DOHH2 (cell line): ENCODE measurements around the gene COL26A1.

Experiments
- H3F3A ChIP-seq: fragments of 200-600 bp; sonication (generic), shearing (Covaris generic); 2 replicates; pipeline ENCODE4 v1.6.0; 2016; ENCODE audit warnings: antibody characterized with exemption, mild to moderate bottlenecking; ENCODE audit not compliant: control insufficient read depth, insufficient read depth
- H3K27ac ChIP-seq: fragments of 200-600 bp; sonication (generic); 2 replicates; pipeline ENCODE4 v1.5.1; 2014; ENCODE audit warnings: low read depth, mild to moderate bottlenecking, low read length, moderate library complexity
- H3K27me3 ChIP-seq: fragments of 200-600 bp; sonication (generic); 2 replicates; pipeline ENCODE4 v1.6.1; 2014; ENCODE audit warnings: mild to moderate bottlenecking, low read length, mixed read lengths; ENCODE audit not compliant: control insufficient read depth
- H3K36me3 ChIP-seq: fragments of 200-600 bp; sonication (generic); 2 replicates; pipeline ENCODE4 v1.6.1; 2014; ENCODE audit warnings: mild to moderate bottlenecking, low read length, moderate library complexity, mixed read lengths; ENCODE audit not compliant: control insufficient read depth
- H3K4me1 ChIP-seq: fragments of 200-600 bp; sonication (generic); 2 replicates; pipeline ENCODE4 v1.6.1; 2014; ENCODE audit warnings: mild to moderate bottlenecking, low read length, mixed read lengths; ENCODE audit not compliant: control insufficient read depth
- H3K4me2 ChIP-seq: fragments of 200-600 bp; sonication (generic); 2 replicates; pipeline ENCODE4 v1.6.0; 2014; ENCODE audit warnings: mild to moderate bottlenecking, low read length, moderate library complexity
- H3K4me3 ChIP-seq: fragments of 200-600 bp; sonication (generic); 2 replicates; pipeline ENCODE4 v1.5.1; 2014; ENCODE audit warnings: mild to moderate bottlenecking, low read length, mixed read lengths
- H3K79me2 ChIP-seq: fragments of 200-600 bp; sonication (generic); 2 replicates; pipeline ENCODE4 v1.6.1; 2014; ENCODE audit warnings: mild to moderate bottlenecking, low read length, mixed read lengths; ENCODE audit not compliant: control insufficient read depth
- H3K9me2 ChIP-seq: fragments of 200-600 bp; sonication (generic); replicated peaks from 2 replicates; pipeline ENCODE4 v1.6.1; 2014; ENCODE audit warnings: mild to moderate bottlenecking, low read length, mixed read lengths; ENCODE audit not compliant: control insufficient read depth
- H3K9me3 ChIP-seq: fragments of 200-600 bp; sonication (generic); 2 replicates; pipeline ENCODE4 v1.6.1; 2014; ENCODE audit warnings: antibody characterized with exemption, low read length, mixed read lengths; ENCODE audit not compliant: control insufficient read depth, insufficient read depth
- H4K20me1 ChIP-seq: fragments of 200-600 bp; sonication (generic); 2 replicates; pipeline ENCODE4 v1.6.0; 2014; ENCODE audit warnings: low read depth, mild to moderate bottlenecking, antibody characterized with exemption, low read length, moderate library complexity; ENCODE audit not compliant: control insufficient read depth, insufficient read depth
- CTCF ChIP-seq: fragments of 200-600 bp; sonication (generic); IDR thresholded peaks from one replicate; pipeline ENCODE4 v1.5.1; 2014; ENCODE audit warnings: antibody characterized with exemption, mild to moderate bottlenecking, low read depth, low read length; ENCODE audit not compliant: poor library complexity, severe bottlenecking
- EZH2phosphoT487 ChIP-seq: fragments of 200-600 bp; sonication (generic); IDR thresholded peaks from 2 replicates; pipeline ENCODE4 v1.6.1; 2017; ENCODE audit warnings: borderline replicate concordance, mild to moderate bottlenecking, antibody characterized with exemption, low read length, moderate library complexity, mixed read lengths

The COL26A1 gene

GRCh38 chr7:101576998-101577397, 214.3 kb downstream of the COL26A1 start:
- H3K79me2 ChIP-seq = no peaks in the 10 kb centered on the region
- TF ChIP-seq EZH2phosphoT487 (no peak), CTCF (no peak)
- peaks cover 13% of the 10 kb centered on the region for H3K4me1 ChIP-seq
- no peaks in the 10 kb centered on the region for H3K9me2 ChIP-seq
- no peaks in the 10 kb centered on the region for H3K36me3 ChIP-seq
- H3K4me2 ChIP-seq = no peak overlapping the region
- H4K20me1 ChIP-seq = no peaks in the 10 kb centered on the region
- no peaks in the 10 kb centered on the region for H3F3A ChIP-seq
- peaks cover 2% of the 10 kb centered on the region; the same call in 1 of the 2 replicates for H3K27me3 ChIP-seq
- H3K27ac ChIP-seq = no peak overlapping the region
- no peak overlapping the region for H3K4me3 ChIP-seq
- H3K9me3 ChIP-seq = peaks cover 17% of the 10 kb centered on the region

GRCh38 chr7:101578552-101578951, 215.9 kb downstream of the COL26A1 start:
- no peak overlapping the region for H3K4me3 ChIP-seq
- peaks cover 13% of the 10 kb centered on the region for H3K4me1 ChIP-seq
- H3F3A ChIP-seq = no peaks in the 10 kb centered on the region
- no peaks in the 10 kb centered on the region for H3K36me3 ChIP-seq
- peaks cover 11% of the 10 kb centered on the region for H3K9me3 ChIP-seq
- no peak overlapping the region for H3K27ac ChIP-seq
- no peaks in the 10 kb centered on the region for H3K9me2 ChIP-seq
- peaks cover 4% of the 10 kb centered on the region; the same call in 1 of the 2 replicates for H3K27me3 ChIP-seq
- TF ChIP-seq EZH2phosphoT487 = no peak
- TF ChIP-seq CTCF = no peak
- H3K79me2 ChIP-seq = no peaks in the 10 kb centered on the region
- no peak overlapping the region for H3K4me2 ChIP-seq
- no peaks in the 10 kb centered on the region for H4K20me1 ChIP-seq

- Histone ChIP-seq H3K4me1 (peaks cover 5% of the 10 kb centered on the region), H3K4me3 (no peak overlapping the region), H3K4me2 (no peak overlapping the region), H3K27ac (no peak overlapping the region), H3K36me3 (no peaks in the 10 kb centered on the region), H4K20me1 (no peaks in the 10 kb centered on the region), H3F3A (no peaks in the 10 kb centered on the region), H3K9me3 (peaks cover 8% of the 10 kb centered on the region; the same call in 1 of the 2 replicates), H3K27me3 (peaks cover 4% of the 10 kb centered on the region; the same call in 1 of the 2 replicates), H3K9me2 (no peaks in the 10 kb centered on the region), H3K79me2 (no peaks in the 10 kb centered on the region)
- no peak for TF ChIP-seq EZH2phosphoT487
Measured at GRCh38 chr7:101580596-101580995, 217.9 kb downstream of the COL26A1 start.

- Histone ChIP-seq H3K4me3 (no peak overlapping the region), H3K36me3 (no peaks in the 10 kb centered on the region), H3K4me2 (no peak overlapping the region), H3K79me2 (no peaks in the 10 kb centered on the region), H3F3A (no peaks in the 10 kb centered on the region), H3K9me2 (no peaks in the 10 kb centered on the region), H3K27ac (no peak overlapping the region), H3K4me1 (no peaks in the 10 kb centered on the region), H3K9me3 (peaks cover 8% of the 10 kb centered on the region; the same call in 1 of the 2 replicates), H3K27me3 (peaks cover 4% of the 10 kb centered on the region; the same call in 1 of the 2 replicates), H4K20me1 (no peaks in the 10 kb centered on the region)
- no peak for TF ChIP-seq EZH2phosphoT487
- no peak for TF ChIP-seq CTCF
Measured at GRCh38 chr7:101581891-101582290, 219.2 kb downstream of the COL26A1 start.
